Left ventricle myocardium inferior (tissue), 1 donor: ENCODE measurements around the gene UXT. TPM values are rescaled to one million over a fixed set of nuclear protein-coding genes. Genes with fewer than 3 reads are reported as not detected.

ENCODE experiments used
- DNase-seq: peaks from one replicate; pipeline ENCODE4 v3.0.0-alpha.2; 2020
- H3K27ac ChIP-seq: fragments of 200-600 bp; replicated peaks from 2 replicates; pipeline ENCODE4 v1.8.0; 2021
- H3K27me3 ChIP-seq: fragments of 200-600 bp; 2 replicates; pipeline ENCODE4 v1.8.0; 2021; ENCODE audit warnings: low read depth
- H3K36me3 ChIP-seq: fragments of 200-600 bp; 2 replicates; pipeline ENCODE4 v1.8.0; 2021
- H3K4me1 ChIP-seq: fragments of 200-600 bp; 2 replicates; pipeline ENCODE4 v1.8.0; 2021
- H3K4me3 ChIP-seq: fragments of 200-600 bp; 2 replicates; pipeline ENCODE4 v1.8.0; 2021; ENCODE audit warnings: mild to moderate bottlenecking, moderate library complexity
- H3K9me3 ChIP-seq: fragments of 200-600 bp; replicated peaks from 2 replicates; pipeline ENCODE4 v1.8.0; 2021
- CTCF ChIP-seq: fragments of 200-600 bp; IDR thresholded peaks from 2 replicates; pipeline ENCODE4 v1.8.0; 2021; ENCODE audit warnings: antibody characterized with exemption, mild to moderate bottlenecking, borderline replicate concordance
- intact Hi-C: fragments of 100-400 bp; cut with micrococcal nuclease; formaldehyde crosslinking; loops from one replicate; pipeline ENCODE4 v1.11.0; 2022
- total RNA-seq: library from RNA; stranded (reverse); fragmentation: NEBNext Ultra II Directional; extraction: Animal tissue kit (Norgen Biotek cat#: 25700); gene quantifications from one replicate; pipeline ENCODE4 v1.2.1, GENCODE V29; 2021
- donor health status: DM: no; HTN: yes; CAD: no; lungs with severe emphysema.

Gene UXT
- total RNA-seq, 1 donor from 2014 or later: 93.5 TPM

DNA sequence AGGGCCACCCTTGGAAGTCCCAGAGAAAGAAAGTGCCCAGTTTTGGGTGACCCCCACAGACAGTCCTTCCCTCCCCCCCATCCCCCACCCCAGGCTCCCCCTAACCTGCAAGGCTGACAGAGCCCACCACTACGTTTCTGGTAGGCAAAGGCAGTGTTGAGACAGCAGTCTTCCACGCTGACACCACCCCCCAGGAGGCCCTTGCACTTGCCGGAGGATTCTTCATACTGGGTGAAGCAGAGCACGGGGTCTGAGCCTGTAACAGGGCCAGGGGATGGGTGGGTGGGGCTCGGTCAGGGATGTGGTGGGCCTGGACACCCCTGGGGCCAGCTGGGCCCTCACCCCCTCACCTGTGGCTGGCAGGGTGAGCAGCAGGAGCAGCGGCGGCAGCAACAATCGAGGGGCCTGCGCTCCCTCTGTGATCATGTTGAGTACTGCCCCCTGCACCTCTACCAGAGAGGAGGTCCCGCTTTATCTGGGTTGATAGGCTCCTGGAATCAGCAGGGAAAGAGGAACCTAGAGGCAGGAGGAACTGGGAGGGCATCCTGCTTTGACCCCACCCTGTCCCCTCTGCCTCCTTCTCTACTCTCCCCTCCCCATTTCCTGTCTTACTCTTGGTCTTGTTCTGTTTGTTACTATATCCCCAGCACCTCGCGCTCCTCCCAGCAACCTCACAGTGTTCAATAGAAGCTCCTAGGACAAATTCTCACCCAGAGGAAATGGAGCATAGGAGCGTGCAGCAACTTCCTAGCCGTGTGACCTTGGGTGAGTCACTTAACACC lies 29.4 kb downstream of the UXT start, which contains the start of gene CFP:
Gene CFP (minus strand): TSS at position 512 of the 782 bp plus-strand sequence. CDS start 86 bp downstream, at position 426.
- Histone ChIP-seq H3K27ac (no peak within 1 kb of the TSS), H3K4me3 (peak within 1 kb of the TSS; percentile 19), H3K9me3 (no peaks in the 10 kb centered on the region), H3K4me1 (no peaks in the 10 kb centered on the region), H3K36me3 (no peaks in the 10 kb centered on the region), H3K27me3 (no peaks in the 10 kb centered on the region)
- intact Hi-C loops: no loop called here
- TF ChIP-seq CTCF: no peak
- no peak for DNase-seq

DNA sequence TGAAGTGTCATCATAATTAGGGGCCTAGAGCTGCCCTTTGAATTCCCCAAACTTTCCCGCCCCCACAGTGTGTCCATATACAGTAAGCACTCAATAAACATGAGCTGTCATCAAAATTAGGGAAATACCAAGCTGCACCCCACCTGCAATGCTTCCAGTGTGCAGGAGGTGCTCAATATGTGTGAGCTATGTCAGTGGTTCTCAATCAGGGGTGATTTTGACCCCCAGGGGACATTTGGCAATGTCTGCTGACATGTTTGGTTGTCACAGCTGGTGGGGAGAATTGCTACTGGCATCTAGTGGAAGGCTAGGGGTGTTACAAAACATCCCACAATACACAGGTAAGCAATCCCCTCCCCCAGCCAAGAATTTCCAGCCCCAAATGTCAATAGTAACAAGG lies 30.0 kb downstream of the UXT start:
- H3K27ac ChIP-seq: no peak overlapping the region

GRCh38 chrX:47625365-47625764 lies 33.6 kb downstream of the UXT start:
- Histone ChIP-seq H3K36me3 (no peaks in the 10 kb centered on the region), H3K4me1 (no peaks in the 10 kb centered on the region), H3K4me3 (no peak overlapping the region), H3K27me3 (peaks cover 5% of the 10 kb centered on the region), H3K9me3 (no peaks in the 10 kb centered on the region), H3K27ac (no peak overlapping the region)
- no peak for TF ChIP-seq CTCF
- no peak for DNase-seq
- intact Hi-C loops: no loop called here

More for the DNA sequence above, 30.0 kb downstream of the UXT start:
- H3K4me1 ChIP-seq: no peaks in the 10 kb centered on the region
- DNase-seq: no peak
- intact Hi-C loops: no loop called here
- no peaks in the 10 kb centered on the region for H3K36me3 ChIP-seq
- H3K4me3 ChIP-seq: peak overlapping the region; percentile 19
- H3K9me3 ChIP-seq: no peaks in the 10 kb centered on the region
- no peaks in the 10 kb centered on the region for H3K27me3 ChIP-seq
- TF ChIP-seq CTCF: no peak

- no peak for TF ChIP-seq CTCF
- Histone ChIP-seq H3K4me1 (peaks cover 5% of the 10 kb centered on the region), H3K9me3 (no peaks in the 10 kb centered on the region), H3K4me3 (peak overlapping the region; percentile 53), H3K27me3 (peaks cover 5% of the 10 kb centered on the region), H3K27ac (no peak overlapping the region), H3K36me3 (no peaks in the 10 kb centered on the region)
- peak; percentile 29 for DNase-seq
- intact Hi-C loops: no loop called here
These were observed 35.4 kb downstream of the UXT start for GRCh38 chrX:47623540-47624027.

DNA sequence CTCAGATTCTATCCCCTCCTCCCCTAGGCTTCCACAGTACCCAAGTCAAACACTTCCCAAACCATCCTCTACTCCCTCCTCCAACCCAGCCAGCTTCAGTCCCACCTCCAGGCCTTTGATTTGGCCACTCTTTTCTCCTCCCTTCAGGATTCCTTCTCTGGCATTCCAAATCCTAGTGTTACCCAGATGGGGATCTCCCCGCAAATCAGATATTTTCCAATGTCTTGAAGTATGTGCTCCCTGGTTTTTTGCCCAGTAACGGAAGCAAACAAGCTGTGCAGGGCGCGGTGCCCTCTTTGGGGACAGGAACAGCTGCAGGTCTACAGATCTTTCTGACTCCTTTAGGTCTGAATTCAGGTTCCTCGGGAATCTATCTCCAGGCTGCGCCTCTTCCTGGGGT lies 37.1 kb downstream of the UXT start:
- no peak overlapping the region for H3K4me3 ChIP-seq
- H3K27ac ChIP-seq: no peak overlapping the region
- H3K27me3 ChIP-seq: peaks cover 5% of the 10 kb centered on the region
- DNase-seq: no peak
- intact Hi-C loops: no loop called here
- no peaks in the 10 kb centered on the region for H3K9me3 ChIP-seq
- H3K4me1 ChIP-seq: peaks cover 5% of the 10 kb centered on the region
- no peak for TF ChIP-seq CTCF
- H3K36me3 ChIP-seq: no peaks in the 10 kb centered on the region
